Measurements from ENCODE around the gene SORT1.
"Not testable (repeated sequence)": the region's sequence is repeated elsewhere in the genome, so short reads cannot be mapped to it uniquely, and the experiment has no call there.

SORT1 gene

DNA sequence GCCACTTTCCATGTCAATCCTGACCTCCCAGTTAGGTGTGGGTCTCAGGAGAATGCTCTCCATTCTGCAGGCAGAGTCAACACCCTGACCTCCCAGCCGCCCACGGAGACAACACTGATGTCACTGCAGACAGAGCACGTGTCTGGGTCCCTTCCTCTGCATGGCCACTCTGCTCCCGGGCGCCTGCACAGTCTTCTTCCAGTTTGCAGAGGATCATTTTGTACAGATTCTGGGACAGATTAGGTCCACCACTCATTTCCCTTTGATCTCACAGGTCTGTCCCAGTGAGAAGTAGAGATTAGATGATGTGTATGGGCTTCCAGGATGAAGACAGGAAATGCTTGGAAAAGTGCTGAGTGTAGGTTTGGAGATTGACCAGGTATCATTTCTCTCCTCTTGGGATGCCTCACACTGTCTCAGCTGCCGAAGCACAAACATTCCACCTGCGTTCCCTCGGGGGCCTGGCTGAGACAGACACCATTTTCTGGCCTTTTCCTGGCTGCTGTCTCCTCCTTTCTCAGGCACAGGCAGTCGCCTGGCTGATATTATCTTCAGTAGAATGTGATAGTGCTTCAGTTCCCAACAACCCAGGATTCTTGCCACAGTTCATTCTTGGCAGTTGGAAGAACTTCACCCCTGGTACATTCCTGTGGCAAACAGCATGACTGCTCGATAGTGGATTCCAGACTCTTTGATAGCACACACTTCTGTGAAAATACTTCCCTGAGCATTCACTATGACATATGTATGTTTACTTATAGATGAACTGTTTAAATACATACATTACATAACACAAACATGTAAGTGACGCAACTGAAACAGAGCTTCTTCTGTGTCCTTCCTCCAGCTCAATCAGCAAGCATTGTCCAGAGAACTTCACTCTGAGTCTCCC lies 98.8 kb downstream of the SORT1 start:
- Mint-ChIP-seq H3K27me3 (peaks cover 60% of the 10 kb centered on the region), H3K4me3 (no peak overlapping the region), H3K27ac (no peak overlapping the region), H3K9me3 (no peaks in the 10 kb centered on the region), H3K4me1 (no peaks in the 10 kb centered on the region), H3K36me3 (no peaks in the 10 kb centered on the region)
- no peak for DNase-seq
- CTCF ChIA-PET = interaction anchor here (2.0 kb wide), 1 partner anchor 100 kb away, joined by 4 read pairs; no protein-coding TSS in a partner anchor

DNA sequence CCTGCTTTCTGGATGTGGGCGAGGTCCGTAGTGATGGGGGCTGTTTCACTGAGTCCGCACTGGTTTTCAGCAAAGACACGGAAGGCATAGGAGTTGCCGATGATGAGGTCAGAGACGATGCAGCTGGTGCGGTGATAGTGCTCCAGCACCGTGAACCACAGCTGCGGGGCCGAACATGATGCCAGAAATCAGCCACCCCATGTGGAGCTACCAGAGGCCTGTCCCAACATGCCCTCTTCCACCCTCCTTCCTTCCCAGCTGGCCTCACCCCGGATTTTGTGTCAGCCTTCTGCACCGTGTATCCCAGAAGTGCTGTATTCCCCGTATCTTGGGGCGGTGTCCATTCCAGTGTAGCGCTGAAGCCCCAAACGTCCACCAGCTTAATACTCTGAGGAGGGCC lies 100.9 kb downstream of the SORT1 start:
- CTCF ChIA-PET = interaction anchor here (1.2 to 1.7 kb wide), 3 partner anchors 100 to 236 kb away, joined by 3 to 8 read pairs (median 4); no protein-coding TSS in a partner anchor
- no peak overlapping the region for H3K27ac Mint-ChIP-seq
- no peak overlapping the region for H3K4me3 Mint-ChIP-seq
- DNase-seq = no peak
- no peaks in the 10 kb centered on the region for H3K9me3 Mint-ChIP-seq
- no peaks in the 10 kb centered on the region for H3K4me1 Mint-ChIP-seq
- H3K36me3 Mint-ChIP-seq = no peaks in the 10 kb centered on the region
- peaks cover 81% of the 10 kb centered on the region for H3K27me3 Mint-ChIP-seq

DNA sequence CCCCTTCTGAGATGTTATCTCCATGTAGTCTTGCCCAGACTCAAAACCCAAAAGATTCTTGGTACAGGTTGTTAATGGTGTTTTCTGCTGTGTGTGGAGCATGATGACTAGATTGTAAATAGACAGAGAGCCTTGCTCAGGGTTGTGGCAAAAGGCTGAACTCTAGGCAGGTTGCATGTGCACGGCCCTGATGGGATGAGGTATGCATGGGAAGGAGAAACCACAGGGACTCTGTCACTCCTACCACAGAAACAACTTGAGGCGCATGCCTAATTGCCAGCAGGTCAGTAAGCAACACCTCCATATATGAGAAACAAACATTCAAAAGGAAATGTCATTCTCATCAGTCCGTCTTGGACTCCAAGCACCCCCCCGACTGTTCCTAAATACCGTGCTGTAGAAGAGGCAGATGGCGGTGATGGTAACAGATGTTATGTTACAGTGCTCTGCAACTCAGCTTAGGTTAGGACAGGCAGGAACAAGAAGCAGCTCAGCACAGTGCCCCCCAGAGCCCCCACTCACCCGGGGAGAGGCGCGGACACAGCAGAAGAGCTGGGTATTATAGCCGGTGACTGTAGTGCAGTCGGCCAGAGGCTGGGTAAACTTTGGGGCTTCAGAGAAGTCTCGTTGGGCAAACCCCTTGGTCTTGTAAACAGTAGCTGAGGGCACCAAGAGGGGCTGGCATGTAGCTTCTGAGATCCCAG lies 101.9 kb downstream of the SORT1 start:
- Mint-ChIP-seq H3K36me3 (no peaks in the 10 kb centered on the region), H3K27ac (no peak overlapping the region), H3K27me3 (peaks cover 80% of the 10 kb centered on the region), H3K4me3 (no peak overlapping the region), H3K4me1 (no peaks in the 10 kb centered on the region), H3K9me3 (no peaks in the 10 kb centered on the region)
- DNase-seq = no peak
- CTCF ChIA-PET = interaction anchor here (1.2 to 1.7 kb wide), 3 partner anchors 101 to 237 kb away, joined by 3 to 8 read pairs (median 4); no protein-coding TSS in a partner anchor

DNA sequence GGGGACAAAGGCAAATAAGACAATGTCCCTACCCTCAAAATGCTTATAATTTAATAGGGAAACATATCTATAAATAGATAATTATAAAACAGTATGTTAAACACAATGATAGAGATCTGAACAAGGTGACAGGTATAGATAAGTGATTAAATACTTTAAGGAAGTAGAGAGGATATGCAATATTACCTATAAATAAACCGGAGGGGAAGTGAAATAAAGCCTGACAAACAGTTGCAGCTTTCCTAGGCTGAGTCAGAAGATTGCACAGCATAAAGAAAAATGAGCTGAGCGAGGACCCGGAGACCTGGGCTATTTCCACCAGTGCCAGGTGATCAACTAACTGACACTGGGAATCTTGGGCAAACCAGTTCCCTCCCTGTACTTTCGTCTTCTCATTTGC lies 103.2 kb downstream of the SORT1 start:
- Mint-ChIP-seq H3K4me3 (no peak overlapping the region), H3K4me1 (no peaks in the 10 kb centered on the region), H3K27me3 (peaks cover 67% of the 10 kb centered on the region), H3K9me3 (no peaks in the 10 kb centered on the region), H3K36me3 (no peaks in the 10 kb centered on the region), H3K27ac (no peak overlapping the region)
- CTCF ChIA-PET = no interaction called here
- DNase-seq = no peak

DNA sequence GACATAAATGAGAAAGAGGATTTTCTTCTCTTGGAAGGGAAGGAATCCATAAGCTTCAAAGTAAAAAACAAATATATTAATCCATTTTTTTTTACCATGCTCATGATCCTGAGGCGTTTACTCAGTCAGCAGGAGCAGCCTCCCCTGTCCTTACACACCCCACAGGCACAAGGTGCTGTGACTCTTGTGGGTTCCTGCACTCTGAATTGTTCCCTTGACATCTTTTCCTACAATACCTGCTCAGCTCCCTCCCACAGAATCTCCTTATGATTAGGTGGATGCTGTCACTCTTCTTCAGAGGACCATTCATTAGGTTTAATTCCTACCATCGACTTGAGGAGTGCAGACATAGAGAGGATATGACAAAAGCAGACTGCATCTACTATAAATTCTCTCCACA lies 104.7 kb downstream of the SORT1 start:
- Mint-ChIP-seq H3K9me3 (no peaks in the 10 kb centered on the region), H3K4me3 (no peak overlapping the region), H3K36me3 (no peaks in the 10 kb centered on the region), H3K27ac (no peak overlapping the region), H3K4me1 (no peaks in the 10 kb centered on the region), H3K27me3 (peaks cover 62% of the 10 kb centered on the region)
- CTCF ChIA-PET = interaction anchor here (0.6 to 1.9 kb wide), 4 partner anchors 10 to 1047 kb away, joined by 3 to 8 read pairs (median 3); partner anchors contain the start of gene PSRC1
- no peak for DNase-seq

DNA sequence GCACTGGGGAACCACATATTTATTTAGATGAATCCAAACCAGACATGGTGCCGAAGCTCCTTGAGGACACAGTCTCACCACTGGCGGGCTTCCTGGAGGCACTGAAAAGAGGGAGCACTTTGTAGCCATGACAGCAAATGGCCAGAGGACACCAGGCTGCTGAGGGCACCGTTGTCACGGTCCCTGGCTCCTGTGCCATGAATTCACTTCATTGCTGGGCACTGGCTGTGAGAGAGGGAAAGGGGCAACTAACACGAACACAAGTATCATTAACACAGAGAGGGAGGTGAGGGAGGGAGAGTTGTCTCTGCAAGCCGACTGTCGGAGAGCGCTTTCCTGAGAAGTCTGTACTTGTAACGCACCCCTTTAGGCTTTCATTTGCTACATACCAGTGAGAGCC lies 105.4 kb downstream of the SORT1 start:
- Mint-ChIP-seq H3K36me3 (no peaks in the 10 kb centered on the region), H3K4me1 (no peaks in the 10 kb centered on the region), H3K27ac (no peak overlapping the region), H3K27me3 (peaks cover 60% of the 10 kb centered on the region), H3K4me3 (no peak overlapping the region), H3K9me3 (no peaks in the 10 kb centered on the region)
- CTCF ChIA-PET = interaction anchor here (0.6 to 1.9 kb wide), 4 partner anchors 9 to 1048 kb away, joined by 3 to 8 read pairs (median 3); partner anchors contain the start of gene PSRC1
- no peak for DNase-seq

DNA sequence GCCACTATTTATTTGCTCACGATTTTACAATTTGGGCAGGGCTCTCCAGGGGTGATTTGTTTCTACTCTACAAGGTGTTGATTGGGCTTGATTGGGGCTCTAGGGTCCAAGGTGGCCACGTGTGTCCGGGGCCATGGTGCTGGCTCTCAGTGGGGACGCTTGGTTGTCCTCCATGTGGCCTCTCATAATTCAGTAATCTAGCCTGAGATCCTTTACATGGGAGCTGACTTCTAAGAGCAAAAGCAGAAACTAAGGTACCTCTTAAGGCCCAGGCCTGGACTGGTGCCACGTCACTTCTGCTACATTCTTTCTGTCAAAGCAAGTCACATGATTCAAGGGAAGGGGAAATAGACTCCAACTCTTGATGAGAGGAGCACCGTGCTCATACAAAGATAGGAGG lies 106.7 kb downstream of the SORT1 start:
- no peaks in the 10 kb centered on the region for H3K4me1 Mint-ChIP-seq
- CTCF ChIA-PET = interaction anchor here (0.8 kb wide), 1 partner anchor 242 kb away, joined by 3 read pairs; no protein-coding TSS in a partner anchor
- H3K36me3 Mint-ChIP-seq = no peaks in the 10 kb centered on the region
- DNase-seq = no peak
- H3K9me3 Mint-ChIP-seq = no peaks in the 10 kb centered on the region
- H3K4me3 Mint-ChIP-seq = no peak overlapping the region
- H3K27me3 Mint-ChIP-seq = peaks cover 58% of the 10 kb centered on the region
- no peak overlapping the region for H3K27ac Mint-ChIP-seq

DNA sequence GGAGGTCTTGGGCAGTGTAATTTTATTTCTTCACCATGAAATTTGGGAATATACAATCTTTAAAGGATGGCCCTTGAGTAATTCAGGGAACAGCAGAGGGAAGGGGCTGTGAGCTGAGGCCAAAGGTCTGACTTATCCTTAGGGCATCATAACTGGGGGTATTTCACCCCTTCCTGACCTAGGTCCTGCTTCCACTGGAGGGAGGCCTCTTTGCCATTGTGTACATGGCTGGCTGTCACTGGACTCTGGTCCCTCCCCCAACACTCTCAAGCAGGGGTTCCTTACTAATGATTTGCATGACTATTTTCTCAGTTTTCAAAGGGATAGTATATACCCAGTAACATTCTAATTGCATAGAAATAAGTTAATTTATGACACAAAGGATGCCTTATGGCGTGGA lies 107.6 kb downstream of the SORT1 start:
- H3K27ac Mint-ChIP-seq = no peak overlapping the region
- no peak overlapping the region for H3K4me3 Mint-ChIP-seq
- peaks cover 1% of the 10 kb centered on the region for H3K4me1 Mint-ChIP-seq
- H3K36me3 Mint-ChIP-seq = no peaks in the 10 kb centered on the region
- no peaks in the 10 kb centered on the region for H3K9me3 Mint-ChIP-seq
- peaks cover 50% of the 10 kb centered on the region for H3K27me3 Mint-ChIP-seq
- DNase-seq = no peak
- CTCF ChIA-PET = interaction anchor here (0.8 kb wide), 1 partner anchor 243 kb away, joined by 3 read pairs; no protein-coding TSS in a partner anchor

DNA sequence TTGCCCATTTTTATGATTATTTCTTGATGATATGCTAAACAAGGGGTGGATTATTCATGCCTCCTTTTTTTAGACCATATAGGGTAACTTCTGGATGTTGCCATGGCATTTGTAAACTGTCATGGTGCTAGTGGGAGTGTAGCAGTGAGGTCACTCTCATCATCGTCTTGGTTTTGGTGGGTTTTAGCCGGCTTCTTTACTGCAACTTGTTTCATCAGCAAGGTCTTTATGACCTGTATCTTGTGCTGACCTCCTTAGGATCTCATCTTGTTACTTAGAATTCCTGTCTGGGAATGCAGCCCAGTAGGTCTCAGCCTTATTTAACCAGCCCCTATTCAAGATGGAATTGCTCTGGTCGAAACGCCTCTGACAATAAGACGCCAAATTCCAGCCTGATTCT lies 111.0 kb downstream of the SORT1 start:
- H3K9me3 Mint-ChIP-seq, DNase-seq, CTCF ChIA-PET, H3K4me3 Mint-ChIP-seq, H3K27ac Mint-ChIP-seq, H3K36me3 Mint-ChIP-seq: not testable (repeated sequence)
- Mint-ChIP-seq H3K27me3 (peaks cover 22% of the 10 kb centered on the region), H3K4me1 (peaks cover 25% of the 10 kb centered on the region)

DNA sequence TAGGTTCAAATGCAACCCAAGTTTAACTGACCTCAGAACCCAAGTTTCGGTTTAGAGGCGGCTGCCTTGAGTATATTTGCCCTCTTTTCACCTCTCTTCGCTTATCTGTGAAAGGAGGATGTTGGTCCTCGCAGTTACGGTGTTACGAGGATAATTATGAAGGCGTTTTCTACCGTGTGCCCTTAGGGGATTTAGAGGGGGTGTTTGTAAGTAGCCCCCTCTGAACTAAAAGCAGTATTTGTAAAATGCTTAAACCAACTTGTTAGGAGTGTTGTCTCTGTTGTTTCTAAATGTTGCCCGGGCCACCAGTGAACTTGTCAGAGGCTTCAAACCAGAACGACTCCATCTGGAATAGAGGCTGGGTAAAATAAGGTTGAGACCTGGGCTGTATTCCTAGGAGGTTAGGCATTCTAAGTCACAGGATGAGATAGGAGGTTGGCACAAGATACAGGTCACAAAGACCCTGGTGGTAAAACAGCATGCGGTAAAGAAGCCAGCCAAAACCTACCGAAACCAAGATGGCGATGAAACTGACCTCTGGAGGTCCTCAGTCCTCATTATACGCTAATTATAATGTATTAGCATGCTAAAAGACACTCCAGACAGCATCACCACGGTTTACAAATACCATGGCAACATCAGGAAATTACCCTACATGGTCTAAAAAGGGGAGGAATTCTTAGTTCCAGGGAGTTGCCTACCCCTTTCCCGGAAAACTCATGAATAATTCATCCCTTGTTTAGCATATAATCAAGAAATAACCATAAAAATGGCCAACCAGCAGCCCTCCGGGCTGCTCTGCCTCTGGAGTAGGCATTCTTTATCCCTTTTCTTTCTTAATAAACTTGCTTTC lies 113.7 kb downstream of the SORT1 start:
- peak overlapping the region; percentile 90 for H3K27ac Mint-ChIP-seq

DNA sequence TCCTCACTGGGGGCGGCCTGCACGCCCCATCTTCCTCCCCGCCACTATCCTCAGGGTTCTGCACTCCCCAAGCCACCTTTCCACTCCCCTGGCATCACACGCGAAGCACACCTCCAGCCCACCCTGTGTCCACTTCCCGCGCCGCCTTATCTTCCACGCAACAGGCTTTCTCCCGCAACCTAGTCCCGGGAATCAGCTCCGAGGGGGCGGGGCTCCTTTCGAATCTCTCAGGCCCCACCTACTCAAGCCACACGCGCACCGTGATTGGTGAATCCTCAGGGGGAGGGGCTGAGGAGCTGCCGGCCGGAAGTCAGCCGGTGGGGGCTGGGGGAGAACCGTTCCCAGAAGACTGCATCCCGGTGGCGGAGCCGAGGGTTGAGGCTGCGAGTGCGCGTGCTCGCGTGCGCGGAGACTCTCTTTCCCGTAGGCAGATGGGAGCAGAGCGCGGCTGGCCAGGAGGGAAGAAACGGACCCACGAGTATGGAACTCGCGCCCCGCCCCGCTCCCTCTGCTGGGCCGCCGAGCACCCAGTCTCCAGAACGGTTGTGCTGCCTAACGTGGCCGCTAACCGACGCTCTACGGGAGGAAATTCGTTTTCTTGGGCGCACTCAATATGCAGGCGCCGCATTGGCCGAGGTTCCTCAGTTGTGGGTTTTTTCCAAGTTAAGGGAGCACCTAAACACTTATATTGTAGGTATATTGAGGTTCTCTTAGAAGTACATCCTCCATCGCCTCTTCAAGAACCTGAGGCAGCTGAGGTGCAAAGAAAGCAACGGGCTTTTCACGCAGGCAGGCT lies 114.6 kb downstream of the SORT1 start, which contains the start of gene PSRC1:
TSS of gene PSRC1 (minus strand) at position 194 of the 796 bp plus-strand sequence.
- Mint-ChIP-seq H3K4me1 (peaks cover 38% of the 10 kb centered on the region), H3K27me3 (peaks cover 13% of the 10 kb centered on the region), H3K9me3 (no peaks in the 10 kb centered on the region), H3K4me3 (peak within 1 kb of the TSS; percentile 98), H3K27ac (peak within 1 kb of the TSS; percentile 90), H3K36me3 (peaks cover 9% of the 10 kb centered on the region)
- CTCF ChIA-PET = interaction anchor here (0.9 to 3.3 kb wide), 11 partner anchors 10 to 249 kb away, joined by 3 to 41 read pairs (median 4); partner anchors contain the start of gene SORT1
- peak; percentile 95 for DNase-seq

More for the DNA sequence above, 113.7 kb downstream of the SORT1 start:
- CTCF ChIA-PET = interaction anchor here (1.1 to 3.3 kb wide), 4 partner anchors 24 to 114 kb away, joined by 3 to 41 read pairs (median 4); partner anchors contain the start of gene SORT1
- DNase-seq = no peak
- Mint-ChIP-seq H3K36me3 (peaks cover 9% of the 10 kb centered on the region), H3K4me3 (peak overlapping the region; percentile 98), H3K9me3 (no peaks in the 10 kb centered on the region), H3K27me3 (peaks cover 17% of the 10 kb centered on the region), H3K4me1 (peaks cover 38% of the 10 kb centered on the region)

DNA sequence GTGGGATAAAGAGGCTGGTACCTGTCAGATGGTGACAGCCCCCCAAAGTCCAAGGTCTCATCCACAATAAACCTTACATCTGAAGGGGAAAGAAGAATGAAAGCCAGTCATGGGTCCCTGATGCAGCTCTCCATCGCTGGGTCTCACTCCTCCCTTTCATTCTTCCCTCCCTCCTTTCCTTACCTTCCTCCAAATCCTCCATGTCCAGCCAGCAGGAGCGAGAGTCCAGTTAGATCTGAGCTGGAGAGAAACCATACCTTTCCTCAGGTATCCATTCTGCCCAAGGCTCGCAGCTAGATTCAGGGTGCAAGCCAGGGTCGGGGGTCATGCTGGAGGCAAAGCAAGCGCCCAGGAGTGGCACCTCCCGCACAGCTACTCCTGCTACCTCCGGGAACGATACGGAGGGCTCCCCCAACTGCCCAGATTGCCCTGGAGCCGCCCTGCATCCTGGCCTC lies 115.2 kb downstream of the SORT1 start:
- Mint-ChIP-seq H3K27ac (peak overlapping the region; percentile 90), H3K4me1 (peaks cover 38% of the 10 kb centered on the region), H3K36me3 (peaks cover 9% of the 10 kb centered on the region), H3K4me3 (peak overlapping the region; percentile 98), H3K27me3 (peaks cover 10% of the 10 kb centered on the region), H3K9me3 (no peaks in the 10 kb centered on the region)
- CTCF ChIA-PET = interaction anchor here (0.9 to 3.3 kb wide), 11 partner anchors 10 to 250 kb away, joined by 3 to 41 read pairs (median 4); partner anchors contain the start of gene SORT1
- no peak for DNase-seq
